OCI-LY3 (cell line): ENCODE data around the gene FBXO42.

Source experiments
- CTCF ChIP-seq: fragments of 200-600, 300-600 bp; sonication (generic); IDR thresholded peaks from 2 replicates; pipeline ENCODE4 v1.5.1; 2014; ENCODE audit warnings: antibody characterized with exemption, low read length, low read depth
- EZH2phosphoT487 ChIP-seq: fragments of 200-600 bp; shearing (Covaris generic); IDR thresholded peaks from 2 replicates; pipeline ENCODE4 v1.6.1; 2018; ENCODE audit warnings: antibody characterized with exemption, mixed run types, low read depth

GRCh38 chr1:16256478-16256877 is 95.8 kb downstream of the FBXO42 start:
- TF ChIP-seq CTCF (no peak), EZH2phosphoT487 (no peak)
